HG02610 (cell line): ENCODE data around the gene CXCR4.
"Not testable (repeated sequence)": the region's sequence is repeated elsewhere in the genome, so short reads cannot be mapped to it uniquely, and the experiment has no call there.

ENCODE experiments used
- ATAC-seq: cut with Tn5 transposase; IDR thresholded peaks from one replicate; pipeline ENCODE4 v1.9.1; 2021; ENCODE audit warnings: mild to moderate bottlenecking, moderate library complexity; ENCODE audit not compliant: unreplicated experiment

CXCR4 gene

DNA sequence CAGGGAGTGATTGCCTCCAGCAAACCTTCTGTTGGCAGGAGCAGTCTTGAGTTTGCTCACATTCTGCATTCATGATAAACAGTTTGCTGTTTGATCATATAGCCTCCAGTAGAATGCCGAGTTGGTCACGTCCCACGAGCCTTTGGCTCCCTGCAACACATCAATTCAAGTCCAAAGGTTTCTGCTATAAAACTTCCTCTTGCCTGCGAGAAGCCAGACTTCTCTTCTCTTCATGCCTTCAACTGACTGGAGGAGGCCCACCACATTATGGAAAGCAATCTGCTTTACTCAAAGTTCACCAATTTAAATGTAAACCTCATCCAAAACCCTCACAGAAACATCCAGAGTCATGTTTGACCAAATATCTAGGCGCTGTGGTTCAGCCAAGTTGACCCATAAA, 40.8 kb downstream of the CXCR4 start:
- ATAC-seq: no peak

DNA sequence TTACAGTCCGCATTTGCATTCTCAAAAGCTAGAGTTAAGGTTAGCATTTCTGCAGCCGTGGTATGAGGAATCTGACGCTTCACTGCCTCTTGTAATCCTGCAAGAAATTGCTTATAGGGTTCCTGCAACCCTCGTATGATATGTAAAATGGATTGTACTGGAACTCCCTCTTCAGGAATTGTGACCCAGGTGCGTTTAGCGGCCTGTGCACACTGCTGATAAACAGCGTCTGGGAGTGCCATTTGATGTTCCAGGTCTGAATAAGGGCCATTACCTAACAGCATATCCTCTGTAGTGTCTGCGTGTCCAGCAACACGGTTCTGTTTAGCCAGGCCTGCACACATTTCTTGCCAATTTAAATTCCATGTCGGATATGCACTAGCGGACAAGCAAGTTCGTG, 42.5 kb downstream of the CXCR4 start:
- no peak for ATAC-seq

DNA sequence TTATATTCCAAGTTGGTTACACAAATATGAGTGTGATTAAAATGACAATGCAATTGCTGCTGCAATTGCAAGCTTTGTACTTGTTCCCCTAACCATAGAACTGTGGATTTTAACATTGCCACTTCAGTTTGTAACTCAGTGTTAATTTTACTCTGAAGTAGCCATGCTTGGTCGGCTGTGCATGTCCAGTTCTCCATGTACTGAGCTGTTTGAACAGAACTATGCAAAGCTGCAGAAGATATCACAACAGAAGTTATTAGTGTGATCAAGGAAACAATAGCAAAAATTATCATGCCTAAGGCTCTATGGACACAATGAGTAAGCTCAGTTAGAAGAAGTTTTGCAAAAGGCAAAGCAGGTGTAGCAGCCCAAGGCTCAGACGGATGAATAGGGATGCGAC, 45.3 kb downstream of the CXCR4 start:
- ATAC-seq: no peak

DNA sequence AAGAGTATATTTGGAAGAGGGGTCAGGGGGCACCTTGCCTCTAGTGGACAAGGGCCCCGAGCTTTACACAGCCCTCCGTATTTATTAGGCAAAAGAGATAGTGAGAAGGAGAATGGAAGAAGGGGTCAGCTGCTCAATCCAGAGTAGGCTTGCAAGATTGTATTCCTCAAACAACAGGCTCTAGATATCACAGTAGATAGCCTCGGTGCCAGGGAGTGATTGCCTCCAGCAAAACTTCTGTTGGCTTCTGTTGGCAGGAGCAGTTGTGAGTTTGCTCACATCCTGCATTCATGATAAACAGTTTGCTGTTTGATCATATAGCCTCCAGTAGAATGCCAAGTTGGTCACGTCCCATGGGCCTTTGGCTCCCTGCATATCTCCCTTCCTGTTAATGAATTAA, 46.1 kb downstream of the CXCR4 start:
- not testable (repeated sequence) for ATAC-seq

DNA sequence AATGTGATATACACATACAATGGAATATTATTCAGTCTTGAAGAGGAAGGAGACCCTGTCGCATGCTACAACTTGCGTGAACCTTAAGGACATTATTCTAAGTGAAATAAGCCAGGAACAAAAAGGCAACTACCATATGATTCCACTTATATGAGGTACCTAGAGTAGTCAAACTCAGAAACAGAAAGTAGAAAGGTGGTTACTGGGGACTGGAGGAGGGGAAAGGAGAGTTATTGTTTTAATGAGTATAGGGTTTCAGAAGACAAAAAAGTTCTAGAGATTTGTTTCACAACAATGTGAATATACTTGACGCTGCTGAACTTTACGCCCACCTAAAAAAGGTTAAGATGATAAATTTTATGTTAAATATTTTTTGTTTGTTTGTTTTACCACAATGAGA, 47.0 kb downstream of the CXCR4 start:
- ATAC-seq: no peak

DNA sequence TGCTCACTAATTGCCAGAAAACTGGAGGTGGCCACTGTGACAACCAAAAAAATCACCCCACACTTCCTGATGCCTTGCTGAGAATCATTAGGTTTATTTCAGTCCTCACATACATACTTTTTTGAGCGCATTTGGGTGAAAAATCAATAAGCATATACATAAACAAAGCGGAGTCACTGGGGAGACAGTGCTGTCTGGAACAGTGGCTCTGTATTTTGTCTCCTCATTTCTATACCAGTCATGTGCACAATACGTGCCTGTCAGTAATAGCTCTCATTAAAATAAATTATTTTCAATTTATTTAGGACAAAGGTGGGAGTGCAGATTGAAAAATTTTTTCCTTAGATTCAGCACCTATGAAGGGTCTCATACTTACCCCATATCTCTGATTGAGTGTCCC, 48.2 kb downstream of the CXCR4 start:
- ATAC-seq: no peak

DNA sequence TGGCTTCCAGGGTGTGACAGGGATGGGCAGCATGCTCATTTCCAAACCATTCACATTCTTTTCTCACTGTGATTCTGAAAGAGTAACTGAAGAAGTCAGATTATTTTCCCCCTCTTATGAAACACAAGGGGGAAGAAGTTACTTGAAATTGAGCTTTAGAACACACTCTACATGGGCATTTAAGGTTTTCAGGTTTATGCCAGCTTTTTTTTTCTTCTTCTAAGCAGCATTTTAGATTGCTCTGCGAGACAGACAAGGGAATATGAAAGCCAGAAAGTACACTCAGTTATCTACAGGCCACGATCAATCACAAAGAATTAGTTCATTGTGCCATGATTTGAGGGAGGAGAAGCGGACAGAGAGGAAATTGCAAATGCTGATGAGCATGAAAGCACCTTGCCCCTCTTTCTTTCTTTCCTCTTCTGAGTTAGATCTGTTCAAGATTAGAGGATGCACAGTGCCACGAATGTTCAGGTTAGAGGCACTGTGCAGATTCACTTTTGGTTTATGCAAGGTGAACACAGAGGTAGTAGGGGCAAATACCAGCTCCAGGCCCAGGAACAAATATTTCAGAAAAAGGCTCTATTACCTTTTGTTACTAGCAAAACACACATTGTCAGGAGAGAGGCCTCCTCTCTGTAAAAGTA, 49.2 kb downstream of the CXCR4 start:
- no peak for ATAC-seq

DNA sequence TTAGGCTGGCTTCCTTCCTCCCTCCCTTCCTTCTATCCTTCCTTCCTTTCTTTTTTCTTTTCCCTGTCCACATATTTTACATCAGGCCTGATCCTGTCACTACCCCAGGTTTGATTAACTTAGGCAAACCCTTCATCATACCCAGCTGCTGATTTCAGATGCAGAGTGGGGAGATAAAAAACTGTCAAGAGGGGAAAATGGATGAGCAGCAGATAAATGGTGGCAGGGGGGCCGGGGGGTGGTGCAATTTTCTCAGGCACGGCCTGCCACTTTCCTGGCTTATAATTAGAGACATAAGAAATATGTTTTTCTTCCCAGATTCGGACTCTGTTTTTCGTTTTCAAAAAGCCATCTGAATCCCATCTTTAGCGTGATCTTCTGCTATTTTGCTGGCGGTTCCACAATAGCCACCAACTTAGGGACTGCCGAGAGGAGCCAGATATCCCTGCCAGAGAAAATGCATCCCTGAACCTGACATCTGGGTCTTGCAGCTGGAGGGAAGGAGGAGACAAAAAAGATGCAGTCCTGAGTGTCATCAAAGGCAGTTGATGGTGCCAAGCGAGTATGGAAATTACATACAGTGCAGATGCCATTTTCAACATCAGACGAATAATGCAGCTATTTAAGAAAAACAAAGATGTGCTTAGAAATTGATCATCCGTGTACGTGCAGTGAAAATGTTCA, 49.9 kb downstream of the CXCR4 start:
- no peak for ATAC-seq

DNA sequence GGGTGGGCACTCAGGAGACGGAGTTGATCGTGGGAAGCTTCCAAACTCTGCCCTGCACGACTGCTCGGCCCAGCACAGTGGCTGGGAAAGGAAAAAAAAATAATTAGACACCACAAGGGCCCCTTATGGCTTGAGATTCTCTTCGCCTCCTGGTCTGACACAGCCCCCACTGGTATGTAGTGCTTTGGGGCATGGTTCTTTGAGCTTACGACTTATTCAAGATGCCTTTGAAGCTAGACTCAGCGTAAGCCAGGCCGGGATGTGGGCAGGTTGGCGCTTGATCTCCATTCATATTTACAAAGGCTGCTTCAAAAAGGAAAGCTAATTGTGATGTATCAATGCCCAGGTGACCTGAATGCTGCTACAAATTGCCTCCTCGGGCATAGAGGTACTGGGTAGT, 50.5 kb downstream of the CXCR4 start:
- no peak for ATAC-seq

DNA sequence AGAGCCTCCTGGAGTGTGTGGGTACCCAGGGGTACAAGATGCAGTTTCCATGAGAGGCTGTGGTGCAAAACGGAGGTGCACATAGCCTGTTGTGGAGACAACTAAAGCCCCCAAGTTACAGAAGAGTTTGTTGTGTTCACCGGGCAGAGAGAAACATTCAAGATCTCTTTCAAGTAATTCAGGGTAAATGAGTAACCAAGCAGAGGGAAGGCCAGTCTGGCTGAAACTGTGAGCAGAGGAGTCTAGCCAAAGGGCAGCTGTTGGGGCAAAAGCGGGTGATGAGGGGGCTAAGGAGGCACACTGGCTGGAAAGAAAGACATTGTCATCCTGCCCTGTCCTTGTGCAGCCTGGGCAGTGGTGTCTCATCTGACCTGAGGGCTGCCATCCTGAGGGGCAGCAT, 52.0 kb downstream of the CXCR4 start:
- no peak for ATAC-seq

DNA sequence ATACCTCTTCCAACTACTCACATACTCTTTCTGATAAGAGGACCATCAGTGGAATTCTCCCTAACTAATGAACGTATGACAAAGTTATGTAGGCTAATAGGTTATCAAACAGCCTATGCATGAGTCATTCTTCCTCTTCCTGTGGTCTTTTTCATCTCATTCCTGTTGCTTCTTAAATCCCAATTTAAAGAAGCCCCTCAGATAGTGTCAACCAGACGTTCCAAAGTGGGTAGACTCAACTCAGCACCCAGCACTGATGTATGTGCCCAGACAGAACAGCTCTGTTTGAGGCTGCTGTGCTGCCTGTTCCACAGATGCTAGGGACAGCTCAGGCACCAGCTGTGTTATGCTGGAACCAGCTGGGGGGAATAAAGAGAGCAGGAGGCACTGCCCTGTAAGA, 52.6 kb downstream of the CXCR4 start:
- no peak for ATAC-seq
